Natural killer cell (primary cell): ENCODE measurements around the gene CCDC88C. TPM values are rescaled to one million over a fixed set of nuclear protein-coding genes. Genes with fewer than 3 reads are reported as not detected.

Experiments used
- ATAC-seq, 3 donors: fragments of 150-1000 bp in 2 of 3; fragments of 200-7000 bp in 1 of 3; cut with Tn5 transposase; 1 replicate in 1 of 3; 2 replicates in 2 of 3; pipeline ENCODE4 v1.10.0; 2021; ENCODE audit warnings: mild to moderate bottlenecking in 2 of 3, moderate library complexity in 2 of 3
- DNase-seq, 2 donors: peaks; one replicate each; pipeline versions ENCODE4 v3.0.0 to v3.0.0-alpha.2; 2013 to 2021; ENCODE audit warnings: mixed read lengths in 1 of 2
- H3K27ac ChIP-seq: one replicate; pipeline ENCODE4 v1.5.1; 2013; ENCODE audit warnings: mild to moderate bottlenecking, low read length
- H3K27me3 ChIP-seq: one replicate; pipeline ENCODE4 v1.6.1; 2013; ENCODE audit warnings: low read length; ENCODE audit not compliant: control insufficient read depth, insufficient read depth
- H3K36me3 ChIP-seq: one replicate; pipeline ENCODE4 v1.6.1; 2013; ENCODE audit warnings: low read length; ENCODE audit not compliant: control insufficient read depth, insufficient read depth
- H3K4me1 ChIP-seq: one replicate; pipeline ENCODE4 v1.6.1; 2013; ENCODE audit warnings: low read length; ENCODE audit not compliant: control insufficient read depth, insufficient read depth
- H3K4me3 ChIP-seq: one replicate; pipeline ENCODE4 v1.5.1; 2013; ENCODE audit warnings: low read length
- H3K9me3 ChIP-seq: one replicate; pipeline ENCODE4 v1.6.1; 2013; ENCODE audit warnings: low read length; ENCODE audit not compliant: control insufficient read depth, insufficient read depth
- H3K27ac Mint-ChIP-seq, 2 donors: one replicate each; pipeline ENCODE4 v1.8.0; 2022; ENCODE audit warnings: mild to moderate bottlenecking in 2 of 2, mixed read lengths in 2 of 2, moderate library complexity in 1 of 2
- H3K27me3 Mint-ChIP-seq, 2 donors: one replicate each; pipeline ENCODE4 v1.8.0; 2022; ENCODE audit warnings: low read depth in 2 of 2, mixed read lengths in 2 of 2
- H3K36me3 Mint-ChIP-seq: one replicate; pipeline ENCODE4 v1.8.0; 2022; ENCODE audit warnings: mixed read lengths
- H3K4me1 Mint-ChIP-seq, 2 donors: one replicate each; pipeline ENCODE4 v1.8.0; 2022; ENCODE audit warnings: mixed read lengths in 2 of 2
- H3K4me3 Mint-ChIP-seq: one replicate; pipeline ENCODE4 v1.8.0; 2022; ENCODE audit warnings: mild to moderate bottlenecking, moderate library complexity, mixed read lengths
- H3K9me3 Mint-ChIP-seq, 2 donors: one replicate each; pipeline ENCODE4 v1.8.0; 2022; ENCODE audit warnings: mixed read lengths in 2 of 2
- CTCF ChIP-seq: fragments of 200-600 bp; IDR thresholded peaks from one replicate; pipeline ENCODE4 v1.8.0; 2022; ENCODE audit warnings: antibody characterized with exemption
- WGBS: methylation state at CpG from one replicate; pipeline ENCODE4 v1.1.7; 2013; ENCODE audit warnings: missing lambda C conversion rate; ENCODE audit not compliant: insufficient coverage; 5-methylcytosine and 5-hydroxymethylcytosine counted together
- intact Hi-C: fragments of 100-400 bp; cut with micrococcal nuclease; formaldehyde crosslinking; loops from one replicate; pipeline ENCODE4 v1.14.2; 2022
- total RNA-seq, 4 donors: library from RNA; stranded (reverse); fragments of 120-200 nt in 1 of 4; gene quantifications; one replicate each; pipeline versions ENCODE4 v1.2.3 to v1.2.4, GENCODE V29; 2013 to 2022

Gene CCDC88C
- total RNA-seq, 3 donors from 2014 or later (not counting 1 experiment from before 2014, with no cell fraction given): 432 to 516 (median 438) TPM

GRCh38 chr14:91420686-91421085 is 3.1 kb upstream of the CCDC88C start:
- no peak for TF ChIP-seq CTCF
- no peak overlapping the region for H3K27ac Mint-ChIP-seq
- Histone ChIP-seq H3K9me3 (no peaks in the 10 kb centered on the region), H3K27me3 (no peaks in the 10 kb centered on the region), H3K4me3 (no peak overlapping the region), H3K4me1 (peaks cover 15% of the 10 kb centered on the region), H3K27ac (no peak overlapping the region), H3K36me3 (no peaks in the 10 kb centered on the region)
- H3K4me1 Mint-ChIP-seq: peaks cover 19 to 28% of the 10 kb centered on the region in 2 donors
- H3K4me3 Mint-ChIP-seq: no peak overlapping the region
- 100% methylated on average over 2 of the region's 2 CpGs for WGBS
- no peaks in the 10 kb centered on the region for H3K9me3 Mint-ChIP-seq
- ATAC-seq (no peak), DNase-seq (peak in 1 of 2 donors; percentile 5)
- intact Hi-C loops: no loop called here
- H3K27me3 Mint-ChIP-seq: no peaks in the 10 kb centered on the region
- H3K36me3 Mint-ChIP-seq: no peaks in the 10 kb centered on the region

GRCh38 chr14:91419451-91419850 is 1.8 kb upstream of the CCDC88C start:
- Mint-ChIP-seq H3K36me3 (no peaks in the 10 kb centered on the region), H3K9me3 (no peaks in the 10 kb centered on the region), H3K4me3 (peak overlapping the region; percentile 55), H3K4me1 (peaks cover 29 to 37% of the 10 kb centered on the region in 2 donors), H3K27ac (peak overlapping the region; percentile 80 to 99), H3K27me3 (no peaks in the 10 kb centered on the region)
- Histone ChIP-seq H3K27me3 (no peaks in the 10 kb centered on the region), H3K9me3 (no peaks in the 10 kb centered on the region), H3K4me1 (peaks cover 28% of the 10 kb centered on the region), H3K27ac (peak overlapping the region; percentile 70), H3K4me3 (no peak overlapping the region), H3K36me3 (peaks cover 5% of the 10 kb centered on the region)
- intact Hi-C loops: loop anchor here (2.0 to 5.0 kb wide), 3 partner anchors 91 to 357 kb away; partner anchors contain the start of genes PPP4R3A and RPS6KA5
- DNase-seq: no peak
- 45% methylated on average over 2 of the region's 3 CpGs for WGBS
- no peak for ATAC-seq
- TF ChIP-seq CTCF: no peak

- DNase-seq: peak in 1 of 2 donors; percentile 85
- no peak overlapping the region for H3K4me3 ChIP-seq
- peak overlapping the region; percentile 55 for H3K4me3 Mint-ChIP-seq
- no peak for ATAC-seq
- no peaks in the 10 kb centered on the region for H3K9me3 ChIP-seq
- TF ChIP-seq CTCF: peak; percentile 63
- no peaks in the 10 kb centered on the region for H3K27me3 ChIP-seq
- no peaks in the 10 kb centered on the region for H3K9me3 Mint-ChIP-seq
- peak overlapping the region; percentile 80 to 99 for H3K27ac Mint-ChIP-seq
- H3K36me3 ChIP-seq: peaks cover 8% of the 10 kb centered on the region
- no peaks in the 10 kb centered on the region for H3K36me3 Mint-ChIP-seq
- intact Hi-C loops: loop anchor here (2.0 to 5.0 kb wide), 3 partner anchors 92 to 357 kb away; partner anchors contain the start of genes PPP4R3A and RPS6KA5
- H3K27me3 Mint-ChIP-seq: no peaks in the 10 kb centered on the region
- 5% methylated on average over 12 of the region's 12 CpGs for WGBS
- H3K4me1 Mint-ChIP-seq: peaks cover 33 to 40% of the 10 kb centered on the region in 2 donors
- peaks cover 32% of the 10 kb centered on the region for H3K4me1 ChIP-seq
- peak overlapping the region; percentile 70 for H3K27ac ChIP-seq
Observed at GRCh38 chr14:91419044-91419397, 1.4 kb upstream of the CCDC88C start.
